SK-N-SH (cell line): Measurements from ENCODE around the gene ENTPD8. TPM values are rescaled to one million over a fixed set of nuclear protein-coding genes. Genes with fewer than 3 reads are reported as not detected.

Experiments used
- CTCF ChIA-PET: fragments of 300-600, 350-600 bp; formaldehyde crosslinking; extraction: SDS; loops from one replicate; lab custom pipeline; 2021; lab: Yijun Ruan, JAX
- POLR2A ChIA-PET: fragments of 350-600 bp; sonication (Branson Sonifier 250); formaldehyde crosslinking; extraction: SDS; loops from one replicate; lab custom pipeline; 2020; ENCODE audit warnings: antibody characterized with exemption, inconsistent platforms; lab: Yijun Ruan, JAX
- DNase-seq: peaks from one replicate; pipeline ENCODE4 v3.0.0; 2012
- H2AFZ ChIP-seq: fragments of 200-600 bp; sonication (generic); 2 replicates; pipeline ENCODE4 v1.8.1; 2016; ENCODE audit warnings: antibody characterized with exemption, mild to moderate bottlenecking, low read depth
- H3F3A ChIP-seq: fragments of 200-600 bp; sonication (generic); replicated peaks from 2 replicates; pipeline ENCODE3; 2016; ENCODE audit warnings: antibody characterized with exemption, mild to moderate bottlenecking; ENCODE audit not compliant: insufficient read depth
- H3K27ac ChIP-seq, 2 experiments: fragments of 200-500 bp in 1 of 2; fragments of 200-600 bp in 1 of 2; sonication (Bioruptor generic) in 1 of 2; sonication (generic), shearing (Covaris generic) in 1 of 2; 2 replicates each; pipeline versions ENCODE4 v1.5.1 to v1.6.1; 2014 to 2016; ENCODE audit warnings: low read depth in 2 of 2, inconsistent platforms in 1 of 2, low read length in 1 of 2, mild to moderate bottlenecking in 1 of 2, mixed read lengths in 1 of 2
- H3K27me3 ChIP-seq: fragments of 200-600 bp; sonication (generic), shearing (Covaris generic); 2 replicates; pipeline ENCODE4 v1.6.1; 2016; ENCODE audit warnings: mixed run types; ENCODE audit not compliant: insufficient read depth
- H3K36me3 ChIP-seq, 2 experiments: fragments of 200-500 bp in 1 of 2; fragments of 200-600 bp in 1 of 2; sonication (Bioruptor generic) in 1 of 2; sonication (generic) in 1 of 2; replicated peaks in 1 of 2; 2 replicates each; pipeline versions ENCODE3 to v1.5.1; 2014 to 2016; ENCODE audit warnings: low read length in 1 of 2, mild to moderate bottlenecking in 1 of 2; ENCODE audit not compliant: insufficient read depth in 2 of 2, control insufficient read depth in 1 of 2
- H3K4me1 ChIP-seq, 2 experiments: fragments of 200-500 bp in 1 of 2; fragments of 200-600 bp in 1 of 2; sonication (Bioruptor generic) in 1 of 2; sonication (generic), shearing (Covaris generic) in 1 of 2; 2 replicates each; pipeline versions ENCODE4 v1.5.1 to v1.6.1; 2014 to 2016; ENCODE audit warnings: low read depth in 1 of 2, low read length in 1 of 2, mixed run types in 1 of 2; ENCODE audit not compliant: insufficient read depth in 2 of 2, control insufficient read depth in 1 of 2
- H3K4me2 ChIP-seq: fragments of 200-600 bp; sonication (generic), shearing (Covaris generic); 2 replicates; pipeline ENCODE4 v1.6.1; 2017; ENCODE audit warnings: mixed run types
- H3K4me3 ChIP-seq, 2 experiments: fragments of 200-500 bp in 1 of 2; fragments of 200-600 bp in 1 of 2; sonication (Bioruptor generic) in 1 of 2; sonication (generic), shearing (Covaris generic) in 1 of 2; 2 replicates each; pipeline versions ENCODE4 v1.5.1 to v1.8.1; 2014 to 2016; ENCODE audit warnings: low read depth in 2 of 2, inconsistent platforms in 1 of 2, low read length in 1 of 2, mild to moderate bottlenecking in 1 of 2, mixed read lengths in 1 of 2, moderate library complexity in 1 of 2
- H3K79me2 ChIP-seq: fragments of 200-600 bp; sonication (generic); 2 replicates; pipeline ENCODE4 v1.8.1; 2017; ENCODE audit warnings: mild to moderate bottlenecking; ENCODE audit not compliant: insufficient read depth
- H3K9ac ChIP-seq: fragments of 200-600 bp; sonication (generic); 2 replicates; pipeline ENCODE4 v1.6.1; 2017; ENCODE audit warnings: mixed run types
- H3K9me2 ChIP-seq: fragments of 200-600 bp; sonication (generic); 2 replicates; pipeline ENCODE4 v1.6.1; 2017; ENCODE audit warnings: mixed run types
- H3K9me3 ChIP-seq: fragments of 200-600 bp; sonication (generic); 2 replicates; pipeline ENCODE4 v1.6.1; 2017; ENCODE audit warnings: mixed run types, mild to moderate bottlenecking, moderate library complexity
- H4K20me1 ChIP-seq: fragments of 200-600 bp; sonication (generic); 2 replicates; pipeline ENCODE4 v1.6.1; 2017; ENCODE audit warnings: mild to moderate bottlenecking, mixed run types; ENCODE audit not compliant: insufficient read depth
- EP300 ChIP-seq, 2 experiments: IDR thresholded peaks; 2 replicates each; pipeline versions ENCODE4 v1.4.0 to v1.6.1; 2012; ENCODE audit warnings: borderline replicate concordance in 1 of 2, low read depth in 1 of 2, low read length in 1 of 2
- EZH2phosphoT487 ChIP-seq: fragments of 200-600 bp; sonication (generic); IDR thresholded peaks from 2 replicates; pipeline ENCODE4 v1.6.1; 2017; ENCODE audit warnings: low read depth, mixed run types, mild to moderate bottlenecking, antibody characterized with exemption, moderate library complexity, borderline replicate concordance
- FOSL2 ChIP-seq: IDR thresholded peaks from 2 replicates; pipeline ENCODE4 v1.4.0; 2012; ENCODE audit warnings: low read depth, mild to moderate bottlenecking, moderate library complexity, borderline replicate concordance
- FOXJ3 ChIP-seq: sonication (generic); formaldehyde crosslinking; IDR thresholded peaks from 2 replicates; pipeline ENCODE4 v1.5.1; 2020; ENCODE audit warnings: mild to moderate bottlenecking, missing genetic modification reagents
- FOXM1 ChIP-seq: IDR thresholded peaks from 2 replicates; pipeline ENCODE4 v1.4.0; 2012; ENCODE audit warnings: low read depth, mild to moderate bottlenecking
- NRF1 ChIP-seq: IDR thresholded peaks from 2 replicates; pipeline ENCODE4 v1.6.1; 2012; ENCODE audit warnings: low read depth, mild to moderate bottlenecking, low read length
- PBX3 ChIP-seq: IDR thresholded peaks from 2 replicates; pipeline ENCODE4; 2012
- RXRA ChIP-seq: IDR thresholded peaks from 2 replicates; pipeline ENCODE4 v1.4.0; 2012; ENCODE audit warnings: low read depth, mild to moderate bottlenecking, borderline replicate concordance
- SIN3A ChIP-seq: IDR thresholded peaks from 2 replicates; pipeline ENCODE4 v1.6.1; 2012; ENCODE audit warnings: low read depth, mild to moderate bottlenecking, low read length, moderate library complexity, borderline replicate concordance
- SMC3 ChIP-seq: IDR thresholded peaks from 2 replicates; pipeline ENCODE4 v1.6.1; 2012; ENCODE audit warnings: low read depth, low read length, improper control_type of control experiment
- USF1 ChIP-seq: IDR thresholded peaks from 2 replicates; pipeline ENCODE4 v1.4.0; 2012; ENCODE audit warnings: low read depth, borderline replicate concordance
- USF2 ChIP-seq: fragments of 150-350 bp; IDR thresholded peaks from 2 replicates; pipeline ENCODE4 v1.6.1; 2017; ENCODE audit warnings: antibody characterized with exemption, low read length, low read depth, borderline replicate concordance
- YY1 ChIP-seq: IDR thresholded peaks from 2 replicates; pipeline ENCODE4 v1.4.0; 2012; ENCODE audit warnings: low read depth, mild to moderate bottlenecking
- ZBTB33 ChIP-seq: IDR thresholded peaks from 2 replicates; pipeline ENCODE4 v1.4.0; 2012; ENCODE audit warnings: low read depth, borderline replicate concordance
- WGBS: methylation state at CpG from one replicate; pipeline ENCODE4 v1.1.6; 2017; ENCODE audit warnings: low lambda C conversion rate; 5-methylcytosine and 5-hydroxymethylcytosine counted together
- polyA plus RNA-seq, 3 experiments: library from polyadenylated mRNA; depleted of rRNA; stranded (reverse); fragments of >200 nt; gene quantifications; 2 replicates each; pipeline ENCODE4 v1.2.3, GENCODE V29; 2012

ENTPD8 gene
- polyA plus RNA-seq, 1 of the 3 experiments (the other 2 are of a cell fraction): 0.30 TPM

GRCh38 chr9:137429546-137429890, 11.6 kb downstream of the ENTPD8 start:
- ChIA-PET CTCF (interaction anchor here (1.0 to 7.0 kb wide), 3 partner anchors 15 to 127 kb away, joined by 3 to 25 read pairs (median 3); partner anchors contain the start of gene NRARP), POLR2A (interaction anchor here (0.6 kb wide), 1 partner anchor 16 kb away, joined by 3 read pairs; no protein-coding TSS in a partner anchor)
- Histone ChIP-seq H3K79me2 (no peaks in the 10 kb centered on the region), H2AFZ (no peak overlapping the region), H3K27me3 (no peaks in the 10 kb centered on the region), H4K20me1 (no peaks in the 10 kb centered on the region), H3K4me3 (no peak overlapping the region), H3K27ac (no peak overlapping the region), H3K4me2 (no peak overlapping the region), H3K9ac (no peak overlapping the region), H3K4me1 (peaks cover 0 to 18% of the 10 kb centered on the region in 2 experiments; a peak in 1 of 4 replicates), H3K9me3 (no peaks in the 10 kb centered on the region), H3F3A (peaks cover 3% of the 10 kb centered on the region), H3K36me3 (no peaks in the 10 kb centered on the region), H3K9me2 (no peaks in the 10 kb centered on the region)
- 80% methylated on average over 1 of the region's 14 CpGs for WGBS
- DNase-seq: no peak
- TF ChIP-seq USF2: no peak
- no peak for TF ChIP-seq YY1
- TF ChIP-seq EP300 (IDR thresholded peaks at IDR 0.05; ENCODE audit: borderline replicate concordance in 1 of 2, low read depth in 1 of 2, low read length in 1 of 2): no peak
- TF ChIP-seq FOXM1: no peak
- TF ChIP-seq FOXJ3 (CRISPR knock-in tag): no peak
- no peak for TF ChIP-seq RXRA
- TF ChIP-seq NRF1: no peak
- no peak for TF ChIP-seq ZBTB33
- TF ChIP-seq USF1: no peak
- TF ChIP-seq EZH2phosphoT487: no peak
- no peak for TF ChIP-seq SMC3

GRCh38 chr9:137428841-137429545, 12.2 kb downstream of the ENTPD8 start:
- ChIA-PET POLR2A (interaction anchor here (0.6 kb wide), 1 partner anchor 17 kb away, joined by 3 read pairs; no protein-coding TSS in a partner anchor), CTCF (interaction anchor here (1.0 to 7.0 kb wide), 2 partner anchors 17 to 127 kb away, joined by 3 to 25 read pairs; partner anchors contain the start of gene NRARP)
- H3K9me3 ChIP-seq: no peaks in the 10 kb centered on the region
- H3F3A ChIP-seq: peaks cover 6% of the 10 kb centered on the region
- no peaks in the 10 kb centered on the region for H3K79me2 ChIP-seq
- H2AFZ ChIP-seq: no peak overlapping the region
- no peak for DNase-seq
- H3K27ac ChIP-seq: no peak overlapping the region
- no peak for TF ChIP-seq RXRA
- TF ChIP-seq NRF1: no peak
- no peak for TF ChIP-seq SIN3A
- TF ChIP-seq FOSL2: no peak
- no peak for TF ChIP-seq PBX3
- no peaks in the 10 kb centered on the region for H3K27me3 ChIP-seq
- no peaks in the 10 kb centered on the region for H4K20me1 ChIP-seq
- H3K4me1 ChIP-seq: peaks cover 0 to 19% of the 10 kb centered on the region in 2 experiments; a peak in 1 of 4 replicates
- WGBS: 96% methylated on average over 9 of the region's 27 CpGs
- no peaks in the 10 kb centered on the region for H3K9me2 ChIP-seq
- no peak overlapping the region for H3K4me3 ChIP-seq
- H3K4me2 ChIP-seq: no peak overlapping the region
- H3K9ac ChIP-seq: no peak overlapping the region
- H3K36me3 ChIP-seq: no peaks in the 10 kb centered on the region
